CD4-positive, alpha-beta memory T cell (primary cell): ENCODE measurements around the gene EGR4. TPM values are rescaled to one million over a fixed set of nuclear protein-coding genes. Genes with fewer than 3 reads are reported as not detected.
A peak's percentile ranks its signal among the peaks of the same experiment; 100 is the strongest.

ENCODE experiments used
- CTCF ChIA-PET: fragments of 350-600 bp; sonication (Branson Sonifier 250); formaldehyde crosslinking; loops from one replicate; lab custom pipeline; 2021; ENCODE audit warnings: inconsistent platforms; ENCODE audit not compliant: partially characterized antibody; lab: Charles Lee
- POLR2A ChIA-PET: fragments of 350-600 bp; sonication (Branson Sonifier 250); formaldehyde crosslinking; loops from one replicate; lab custom pipeline; 2021; ENCODE audit not compliant: partially characterized antibody; lab: Charles Lee
- DNase-seq, 5 donors: peaks; one replicate each; pipeline versions ENCODE4 v3.0.0 to v3.0.0-alpha.2; 2020 to 2022; ENCODE audit warnings: mixed read lengths in 1 of 5
- H3K27ac ChIP-seq: one replicate; pipeline ENCODE4 v1.7.0; 2013; ENCODE audit warnings: low read depth, low read length
- H3K27me3 ChIP-seq: 2 replicates; pipeline ENCODE4 v1.7.0; 2013; ENCODE audit warnings: mild to moderate bottlenecking, low read length, moderate library complexity; ENCODE audit not compliant: insufficient read depth
- H3K36me3 ChIP-seq: 2 replicates; pipeline ENCODE4 v1.7.0; 2013; ENCODE audit warnings: mild to moderate bottlenecking, low read length, moderate library complexity; ENCODE audit not compliant: insufficient read depth
- H3K4me1 ChIP-seq: 2 replicates; pipeline ENCODE4 v1.7.0; 2013; ENCODE audit warnings: mild to moderate bottlenecking, low read length, moderate library complexity; ENCODE audit not compliant: insufficient read depth
- H3K4me3 ChIP-seq, 2 donors: one replicate each; pipeline ENCODE4 v1.7.0; 2013; ENCODE audit warnings: low read length in 2 of 2, mild to moderate bottlenecking in 1 of 2
- H3K9me3 ChIP-seq, 2 donors: one replicate each; pipeline ENCODE4 v1.7.0; 2013; ENCODE audit warnings: low read length in 2 of 2, control low read depth in 1 of 2; ENCODE audit not compliant: control insufficient read depth in 1 of 2
- H3K27ac Mint-ChIP-seq, 7 donors: one replicate each; pipeline ENCODE4 v1.8.0; 2020 to 2021; ENCODE audit warnings: mixed read lengths in 7 of 7, mild to moderate bottlenecking in 6 of 7, inconsistent platforms in 3 of 7, moderate library complexity in 3 of 7
- H3K27me3 Mint-ChIP-seq, 2 donors: one replicate each; pipeline ENCODE4 v1.8.0; 2020 to 2021; ENCODE audit warnings: mixed read lengths in 2 of 2
- H3K36me3 Mint-ChIP-seq, 2 donors: one replicate each; pipeline ENCODE4 v1.8.0; 2020 to 2021; ENCODE audit warnings: mixed read lengths in 2 of 2, inconsistent platforms in 1 of 2, mild to moderate bottlenecking in 1 of 2
- H3K4me1 Mint-ChIP-seq, 4 donors: one replicate each; pipeline ENCODE4 v1.8.0; 2020 to 2021; ENCODE audit warnings: mixed read lengths in 4 of 4, mild to moderate bottlenecking in 1 of 4
- H3K4me3 Mint-ChIP-seq, 8 donors: one replicate each; pipeline ENCODE4 v1.8.0; 2020 to 2021; ENCODE audit warnings: mixed read lengths in 8 of 8, mild to moderate bottlenecking in 7 of 8, moderate library complexity in 6 of 8, inconsistent platforms in 3 of 8
- H3K9me3 Mint-ChIP-seq, 8 donors: one replicate each; pipeline ENCODE4 v1.8.0; 2020 to 2021; ENCODE audit warnings: mixed read lengths in 8 of 8, mild to moderate bottlenecking in 5 of 8, inconsistent platforms in 3 of 8, moderate library complexity in 1 of 8
- intact Hi-C: fragments of 100-400 bp; cut with micrococcal nuclease; formaldehyde crosslinking; loops from one replicate; pipeline ENCODE4 v1.15.1; 2023
- polyA plus RNA-seq, 2 donors: library from polyadenylated mRNA; unstranded; fragments of 300-500 nt; fragmentation: Illumina TruSeq; gene quantifications; one replicate each; pipeline ENCODE4 v1.2.3, GENCODE V29; 2021
- total RNA-seq, 2 experiments: library from RNA; stranded (reverse); gene quantifications; one replicate each; pipeline ENCODE4 v1.2.3, GENCODE V29; 2021

EGR4 gene
- total RNA-seq: not detected
- not detected for polyA plus RNA-seq

GRCh38 chr2:73293534-73294171, at the start of gene EGR4:
Gene EGR4 (minus strand): TSS chr2:73293548. CDS start chr2:73293317, 231 bp downstream.
- Mint-ChIP-seq H3K36me3 (peaks cover 0 to 1% of the 10 kb centered on the region in 2 donors), H3K9me3 (peaks cover 0 to 2% (median 0%) of the 10 kb centered on the region in 8 donors)
- H3K27me3 ChIP-seq: peaks cover 30% of the 10 kb centered on the region

DNA sequence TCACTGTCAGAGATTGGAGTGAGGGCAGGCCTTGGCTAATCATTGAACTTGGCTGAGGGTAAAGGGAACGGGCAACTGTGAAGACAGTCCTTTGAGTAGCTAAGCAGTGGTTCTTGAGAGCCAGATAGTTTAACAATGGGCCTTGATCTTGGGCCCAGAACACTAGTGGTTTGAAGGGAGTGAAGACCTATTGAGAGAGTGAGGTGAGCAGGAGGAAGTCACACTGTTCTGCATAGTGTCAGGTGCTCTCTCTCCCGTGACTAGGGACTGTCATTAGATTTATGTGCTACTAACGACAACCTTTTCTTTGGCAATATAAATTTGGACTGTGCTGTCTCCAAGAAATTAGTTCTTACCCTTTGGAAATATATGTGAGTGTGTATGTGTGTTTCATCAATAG, 47.7 kb upstream of the EGR4 start:
- Mint-ChIP-seq H3K27me3 (peaks cover 4 to 6% of the 10 kb centered on the region in 2 donors), H3K4me1 (peaks cover 0 to 5% (median 0%) of the 10 kb centered on the region in 4 donors), H3K4me3 (no peak overlapping the region), H3K9me3 (no peaks in the 10 kb centered on the region), H3K36me3 (no peaks in the 10 kb centered on the region), H3K27ac (no peak overlapping the region)
- no peak overlapping the region for H3K27ac ChIP-seq
- no peak for DNase-seq
- ChIA-PET CTCF (no interaction called here), POLR2A (no interaction called here)
- no peak overlapping the region for H3K4me3 ChIP-seq
- intact Hi-C loops: no loop called here
- H3K9me3 ChIP-seq: no peaks in the 10 kb centered on the region
- no peaks in the 10 kb centered on the region for H3K27me3 ChIP-seq
- H3K36me3 ChIP-seq: no peaks in the 10 kb centered on the region
- no peaks in the 10 kb centered on the region for H3K4me1 ChIP-seq

More at GRCh38 chr2:73293534-73294171, at the start of gene EGR4:
- peak within 1 kb of the TSS; percentile 64 to 87 (median 78) for H3K4me3 Mint-ChIP-seq
- no peak within 1 kb of the TSS for H3K27ac ChIP-seq
- peak; percentile 90 to 97 (median 92) for DNase-seq
- intact Hi-C loops: loop anchor here (1.0 to 5.0 kb wide), 4 partner anchors 24 to 221 kb away; partner anchors contain the start of genes ALMS1, SFXN5 and SMYD5
- H3K4me1 ChIP-seq: peaks cover 28% of the 10 kb centered on the region
- ChIA-PET CTCF (interaction anchor here (0.8 to 1.3 kb wide), 2 partner anchors 22 to 82 kb away, joined by 3 to 4 read pairs; no protein-coding TSS in a partner anchor), POLR2A (interaction anchor here (0.6 to 1.2 kb wide), 3 partner anchors 59 to 605 kb away, joined by 3 to 6 read pairs (median 6); partner anchors contain the start of genes ALMS1 and CCT7)
- H3K4me1 Mint-ChIP-seq: peaks cover 6 to 22% (median 15%) of the 10 kb centered on the region in 4 donors
- H3K36me3 ChIP-seq: no peaks in the 10 kb centered on the region
- peak within 1 kb of the TSS; percentile 55 to 71 for H3K4me3 ChIP-seq
- peak within 1 kb of the TSS in 4 of 7 donors; percentile 69 to 77 (median 72) for H3K27ac Mint-ChIP-seq
- H3K27me3 Mint-ChIP-seq: peaks cover 37 to 42% of the 10 kb centered on the region in 2 donors
- H3K9me3 ChIP-seq: no peaks in the 10 kb centered on the region

- intact Hi-C loops: no loop called here
- Histone ChIP-seq H3K9me3 (no peaks in the 10 kb centered on the region), H3K4me3 (no peak overlapping the region), H3K36me3 (no peaks in the 10 kb centered on the region), H3K27ac (no peak overlapping the region), H3K27me3 (no peaks in the 10 kb centered on the region), H3K4me1 (no peaks in the 10 kb centered on the region)
- ChIA-PET CTCF (no interaction called here), POLR2A (no interaction called here)
- H3K36me3 Mint-ChIP-seq: peaks cover 0 to 3% of the 10 kb centered on the region in 2 donors
- no peak overlapping the region for H3K4me3 Mint-ChIP-seq
- peaks cover 0 to 5% (median 0%) of the 10 kb centered on the region in 4 donors for H3K4me1 Mint-ChIP-seq
- no peak overlapping the region for H3K27ac Mint-ChIP-seq
- H3K9me3 Mint-ChIP-seq: peaks cover 0 to 14% (median 9%) of the 10 kb centered on the region in 8 donors
- no peak for DNase-seq
- peaks cover 0 to 8% of the 10 kb centered on the region in 2 donors for H3K27me3 Mint-ChIP-seq
These were observed 45.9 kb upstream of the EGR4 start for GRCh38 chr2:73339201-73339600.

DNA sequence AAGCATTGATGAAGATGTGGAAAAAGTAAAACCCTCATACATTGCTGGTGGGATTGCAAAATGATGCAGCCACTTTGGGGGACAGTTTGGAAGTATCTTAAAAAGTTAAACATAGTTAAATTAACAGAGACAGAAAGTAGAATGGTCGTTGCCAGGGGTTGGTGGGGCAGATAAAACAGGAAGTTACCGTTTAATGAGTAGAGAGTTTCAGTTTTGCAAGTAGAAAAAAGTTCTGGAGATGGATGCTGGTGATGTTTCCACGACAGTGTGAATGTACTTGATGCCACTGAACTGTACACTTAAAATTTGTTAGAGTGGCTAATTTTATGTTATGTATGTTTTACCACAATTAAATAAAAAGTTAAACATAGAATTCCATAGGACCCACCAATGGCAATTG, 44.5 kb upstream of the EGR4 start:
- Histone ChIP-seq H3K4me3 (no peak overlapping the region), H3K36me3 (no peaks in the 10 kb centered on the region), H3K27ac (no peak overlapping the region), H3K9me3 (no peaks in the 10 kb centered on the region), H3K4me1 (no peaks in the 10 kb centered on the region), H3K27me3 (no peaks in the 10 kb centered on the region)
- Mint-ChIP-seq H3K4me1 (peaks cover 0 to 5% (median 0%) of the 10 kb centered on the region in 4 donors), H3K36me3 (peaks cover 0 to 4% of the 10 kb centered on the region in 2 donors), H3K9me3 (peaks cover 0 to 22% (median 18%) of the 10 kb centered on the region in 8 donors), H3K4me3 (no peak overlapping the region), H3K27ac (no peak overlapping the region), H3K27me3 (peaks cover 1 to 8% of the 10 kb centered on the region in 2 donors)
- intact Hi-C loops: no loop called here
- ChIA-PET CTCF (no interaction called here), POLR2A (no interaction called here)
- no peak for DNase-seq

DNA sequence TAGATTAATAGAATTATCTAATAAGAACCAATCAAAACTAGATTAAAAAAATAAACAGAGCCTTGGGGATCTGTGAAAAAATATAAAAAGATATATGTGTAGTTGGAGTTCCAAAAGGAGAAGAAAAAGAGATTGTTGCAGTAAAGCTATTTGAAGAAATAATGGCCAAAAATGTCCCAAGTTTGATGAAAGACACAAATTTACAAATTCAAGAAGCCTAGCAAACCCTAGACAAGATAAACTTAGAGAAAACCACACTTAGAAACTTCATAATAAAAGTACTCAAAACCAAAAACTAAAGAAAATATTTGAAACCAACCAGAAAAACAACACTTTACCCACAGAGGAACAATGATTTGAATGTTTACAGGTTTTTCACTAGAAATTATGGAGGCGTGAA, 41.3 kb upstream of the EGR4 start:
- H3K36me3 Mint-ChIP-seq: peaks cover 0 to 4% of the 10 kb centered on the region in 2 donors
- H3K4me1 Mint-ChIP-seq: peaks cover 0 to 5% (median 0%) of the 10 kb centered on the region in 4 donors
- Histone ChIP-seq H3K27ac (no peak overlapping the region), H3K4me3 (no peak overlapping the region), H3K9me3 (no peaks in the 10 kb centered on the region), H3K36me3 (no peaks in the 10 kb centered on the region), H3K27me3 (peaks cover under 1% of the 10 kb centered on the region), H3K4me1 (no peaks in the 10 kb centered on the region)
- peaks cover 0 to 22% (median 19%) of the 10 kb centered on the region in 8 donors for H3K9me3 Mint-ChIP-seq
- DNase-seq: no peak
- CTCF ChIA-PET: interaction anchor here (0.9 kb wide), 1 partner anchor 9 kb away, joined by 4 read pairs; no protein-coding TSS in a partner anchor
- intact Hi-C loops: no loop called here
- H3K27ac Mint-ChIP-seq: no peak overlapping the region
- POLR2A ChIA-PET: no interaction called here
- H3K27me3 Mint-ChIP-seq: peaks cover 4 to 8% of the 10 kb centered on the region in 2 donors
- no peak overlapping the region for H3K4me3 Mint-ChIP-seq

GRCh38 chr2:73334045-73334444, 40.7 kb upstream of the EGR4 start:
- no peak for DNase-seq
- Histone ChIP-seq H3K9me3 (no peaks in the 10 kb centered on the region), H3K36me3 (no peaks in the 10 kb centered on the region), H3K4me1 (no peaks in the 10 kb centered on the region), H3K4me3 (no peak overlapping the region), H3K27ac (no peak overlapping the region), H3K27me3 (peaks cover 5% of the 10 kb centered on the region)
- peaks cover 0 to 5% (median 0%) of the 10 kb centered on the region in 4 donors for H3K4me1 Mint-ChIP-seq
- peaks cover 0 to 22% (median 19%) of the 10 kb centered on the region in 8 donors for H3K9me3 Mint-ChIP-seq
- no peak overlapping the region for H3K4me3 Mint-ChIP-seq
- peaks cover 0 to 4% of the 10 kb centered on the region in 2 donors for H3K36me3 Mint-ChIP-seq
- H3K27me3 Mint-ChIP-seq: peaks cover 4 to 10% of the 10 kb centered on the region in 2 donors
- intact Hi-C loops: no loop called here
- ChIA-PET POLR2A (no interaction called here), CTCF (interaction anchor here (0.9 kb wide), 1 partner anchor 10 kb away, joined by 4 read pairs; no protein-coding TSS in a partner anchor)
- H3K27ac Mint-ChIP-seq: peak overlapping the region in 1 of 7 donors; percentile 68

DNA sequence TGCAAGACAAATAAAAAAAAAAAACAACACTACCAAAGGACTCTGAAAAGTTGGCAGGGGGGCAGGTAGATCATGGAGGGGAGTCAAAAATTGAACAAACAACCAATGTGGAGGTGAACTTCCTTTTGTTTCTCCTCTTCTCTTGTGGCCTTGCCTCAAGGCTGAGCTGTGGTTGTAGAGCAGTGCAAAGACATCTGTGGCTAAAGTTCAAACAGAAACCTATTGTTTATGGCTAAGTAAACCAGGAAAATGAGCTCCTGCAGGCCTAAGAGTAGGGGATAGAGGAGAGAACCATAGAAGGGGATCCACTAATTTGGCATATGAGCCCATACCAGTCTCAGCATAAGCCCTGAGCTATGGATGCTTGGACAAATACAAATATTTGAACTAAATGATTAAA, 40.2 kb upstream of the EGR4 start:
- POLR2A ChIA-PET: no interaction called here
- no peak overlapping the region for H3K27ac Mint-ChIP-seq
- H3K27ac ChIP-seq: no peak overlapping the region
- CTCF ChIA-PET: interaction anchor here (0.9 kb wide), 1 partner anchor 10 kb away, joined by 4 read pairs; no protein-coding TSS in a partner anchor
- no peak overlapping the region for H3K4me3 Mint-ChIP-seq
- H3K4me1 ChIP-seq: no peaks in the 10 kb centered on the region
- peaks cover 0 to 5% (median 0%) of the 10 kb centered on the region in 4 donors for H3K4me1 Mint-ChIP-seq
- H3K4me3 ChIP-seq: no peak overlapping the region
- peaks cover 0 to 4% of the 10 kb centered on the region in 2 donors for H3K36me3 Mint-ChIP-seq
- H3K9me3 ChIP-seq: no peaks in the 10 kb centered on the region
- peaks cover 5% of the 10 kb centered on the region for H3K27me3 ChIP-seq
- no peaks in the 10 kb centered on the region for H3K36me3 ChIP-seq
- H3K27me3 Mint-ChIP-seq: peaks cover 4 to 12% of the 10 kb centered on the region in 2 donors
- no peak for DNase-seq
- intact Hi-C loops: no loop called here
- peaks cover 0 to 22% (median 19%) of the 10 kb centered on the region in 8 donors for H3K9me3 Mint-ChIP-seq
